Choroid plexus epithelial cell (primary cell): ENCODE measurements around the gene EFNA5.

Experiments
- DNase-seq: peaks from one replicate; pipeline ENCODE4 v3.0.0-alpha.2; 2010; ENCODE audit warnings: low read depth
- H3K4me3 ChIP-seq: 2 replicates; pipeline ENCODE4 v1.5.1; 2011; ENCODE audit warnings: low read depth, mild to moderate bottlenecking, control low read depth, low read length, moderate library complexity
- CTCF ChIP-seq: conservative IDR thresholded peaks from 2 replicates; pipeline ENCODE4 v1.5.1; 2011; ENCODE audit warnings: low read depth, mild to moderate bottlenecking, control low read depth, inconsistent platforms, low read length, moderate library complexity

EFNA5 gene

GRCh38 chr5:107413754-107414153 is 257.0 kb downstream of the EFNA5 start:
- no peak overlapping the region for H3K4me3 ChIP-seq
- DNase-seq: no peak
- no peak for TF ChIP-seq CTCF

- peak; percentile 30 for DNase-seq
- no peak for TF ChIP-seq CTCF
- H3K4me3 ChIP-seq: no peak overlapping the region
Measured at GRCh38 chr5:107408564-107408963, 262.2 kb downstream of the EFNA5 start.

GRCh38 chr5:107407713-107408298 is 262.9 kb downstream of the EFNA5 start:
- TF ChIP-seq CTCF: no peak

GRCh38 chr5:107404595-107405374 is 266.0 kb downstream of the EFNA5 start:
- TF ChIP-seq CTCF: no peak
- DNase-seq: no peak
- no peak overlapping the region for H3K4me3 ChIP-seq

More at GRCh38 chr5:107407713-107408298, 262.9 kb downstream of the EFNA5 start:
- H3K4me3 ChIP-seq: no peak overlapping the region
- DNase-seq: no peak

- no peak overlapping the region for H3K4me3 ChIP-seq
- peak; percentile 27 for DNase-seq
- no peak for TF ChIP-seq CTCF
Measured at GRCh38 chr5:107403228-107403953, 267.3 kb downstream of the EFNA5 start.

GRCh38 chr5:107402434-107403227 is 268.1 kb downstream of the EFNA5 start:
- no peak overlapping the region for H3K4me3 ChIP-seq
- no peak for TF ChIP-seq CTCF
- no peak for DNase-seq
